IMR-90 (cell line): ENCODE data around the gene PTPRQ. TPM values are rescaled to one million over a fixed set of nuclear protein-coding genes. Genes with fewer than 3 reads are reported as not detected.
A peak's percentile ranks its signal among the peaks of the same experiment; 100 is the strongest.

ENCODE experiments used
- ATAC-seq: fragments of 200-7000 bp; cut with Tn5 transposase; 2 replicates; pipeline ENCODE4 v1.9.1; 2020; ENCODE audit warnings: low read depth, mild to moderate bottlenecking, moderate library complexity
- BruUV-seq: library from RNA; stranded (reverse); fragments of 400-500 nt; replicated peaks from 2 replicates; lab custom pipeline; 2021; lab: Mats Ljungman, UMichigan
- CTCF ChIA-PET: fragments of 300-600 bp; formaldehyde crosslinking; extraction: SDS; loops from one replicate; lab custom pipeline; 2021; ENCODE audit warnings: antibody characterized with exemption; lab: Yijun Ruan, JAX
- POLR2A ChIA-PET: fragments of 300-600 bp; sonication (Branson Sonifier 250); formaldehyde crosslinking; loops from one replicate; lab custom pipeline; 2022; ENCODE audit warnings: antibody characterized with exemption; ENCODE audit not compliant: unreplicated experiment; lab: Charles Lee
- DNase-seq: peaks from one replicate; pipeline ENCODE4 v3.0.0; 2013
- H2AFZ ChIP-seq: replicated peaks from 2 replicates; pipeline ENCODE3; 2013; ENCODE audit warnings: low read length, mild to moderate bottlenecking; ENCODE audit not compliant: poor library complexity
- H2AK5ac ChIP-seq: 2 replicates; pipeline ENCODE4 v1.6.1; 2013; ENCODE audit warnings: low read depth, low read length, inconsistent platforms
- H2AK9ac ChIP-seq: replicated peaks from 2 replicates; pipeline ENCODE3; 2013; ENCODE audit warnings: mild to moderate bottlenecking, low read depth, low read length, moderate library complexity; ENCODE audit not compliant: poor library complexity
- H2BK120ac ChIP-seq: 2 replicates; pipeline ENCODE4 v1.6.1; 2013; ENCODE audit warnings: low read depth, low read length, inconsistent platforms
- H2BK15ac ChIP-seq: 3 replicates; pipeline ENCODE4 v1.6.1; 2013; ENCODE audit warnings: low read depth, low read length, inconsistent platforms
- H2BK20ac ChIP-seq: 2 replicates; pipeline ENCODE4 v1.6.1; 2013; ENCODE audit warnings: low read depth, mild to moderate bottlenecking, inconsistent platforms, low read length, moderate library complexity
- H2BK5ac ChIP-seq: 2 replicates; pipeline ENCODE4 v1.6.1; 2013; ENCODE audit warnings: mild to moderate bottlenecking, low read depth, low read length, inconsistent platforms; ENCODE audit not compliant: poor library complexity, severe bottlenecking
- H3K14ac ChIP-seq: replicated peaks from 2 replicates; pipeline ENCODE4 v1.6.1; 2013; ENCODE audit warnings: low read depth, low read length, inconsistent platforms
- H3K18ac ChIP-seq: 2 replicates; pipeline ENCODE4 v1.6.1; 2013; ENCODE audit warnings: low read depth, low read length, control low read depth
- H3K23ac ChIP-seq: 2 replicates; pipeline ENCODE4 v1.6.1; 2013; ENCODE audit warnings: low read depth, low read length, inconsistent platforms
- H3K27ac ChIP-seq: 2 replicates; pipeline ENCODE4 v1.5.1; 2013; ENCODE audit warnings: mild to moderate bottlenecking, control low read depth, low read length; ENCODE audit not compliant: insufficient read depth
- H3K27me3 ChIP-seq: 2 replicates; pipeline ENCODE4 v1.6.1; 2013; ENCODE audit warnings: low read length; ENCODE audit not compliant: control insufficient read depth, insufficient read depth
- H3K36me3 ChIP-seq: 2 replicates; pipeline ENCODE4 v1.6.1; 2013; ENCODE audit warnings: low read length, mixed read lengths; ENCODE audit not compliant: control insufficient read depth, insufficient read depth
- H3K4ac ChIP-seq: 2 replicates; pipeline ENCODE4 v1.6.1; 2013; ENCODE audit warnings: low read depth, low read length, inconsistent platforms
- H3K4me1 ChIP-seq: 2 replicates; pipeline ENCODE4 v1.6.1; 2013; ENCODE audit warnings: low read length, mixed read lengths; ENCODE audit not compliant: control insufficient read depth, insufficient read depth
- H3K4me2 ChIP-seq: 2 replicates; pipeline ENCODE4 v1.6.1; 2013; ENCODE audit warnings: low read depth, mild to moderate bottlenecking, control low read depth, low read length, moderate library complexity
- H3K4me3 ChIP-seq: 2 replicates; pipeline ENCODE4 v1.5.1; 2013; ENCODE audit warnings: low read depth, mild to moderate bottlenecking, control low read depth, low read length, moderate library complexity; ENCODE audit not compliant: insufficient read depth
- H3K56ac ChIP-seq: 2 replicates; pipeline ENCODE4 v1.6.1; 2013; ENCODE audit warnings: low read length, inconsistent platforms; ENCODE audit not compliant: insufficient read depth; ENCODE audit errors: extremely low read depth
- H3K79me1 ChIP-seq, 2 experiments: 2 replicates each; pipeline ENCODE4 v1.6.1; 2013; ENCODE audit warnings: low read length in 2 of 2, inconsistent platforms in 1 of 2, low read depth in 1 of 2
- H3K9ac ChIP-seq: 2 replicates; pipeline ENCODE4 v1.6.1; 2013; ENCODE audit warnings: low read depth, low read length, control low read depth
- H3K9me1 ChIP-seq: 2 replicates; pipeline ENCODE4 v1.6.1; 2013; ENCODE audit warnings: low read length, inconsistent platforms; ENCODE audit not compliant: insufficient read depth
- H3K9me3 ChIP-seq: 2 replicates; pipeline ENCODE4 v1.6.1; 2013; ENCODE audit warnings: low read length; ENCODE audit not compliant: control insufficient read depth, insufficient read depth
- H4K20me1 ChIP-seq: 2 replicates; pipeline ENCODE4 v1.6.1; 2013; ENCODE audit warnings: low read length, inconsistent platforms; ENCODE audit not compliant: insufficient read depth
- H4K5ac ChIP-seq: 2 replicates; pipeline ENCODE4 v1.6.1; 2013; ENCODE audit warnings: mild to moderate bottlenecking, low read depth, low read length, control low read depth
- H4K8ac ChIP-seq, 2 experiments: 2 replicates each; pipeline ENCODE4 v1.6.1; 2013; ENCODE audit warnings: low read depth in 2 of 2, low read length in 2 of 2, control low read depth in 1 of 2, inconsistent platforms in 1 of 2
- H4K91ac ChIP-seq: 2 replicates; pipeline ENCODE4 v1.6.1; 2013; ENCODE audit warnings: low read depth, low read length, inconsistent platforms; ENCODE audit not compliant: insufficient read depth
- BHLHE40 ChIP-seq: fragments of 150-350 bp; IDR thresholded peaks from 2 replicates; pipeline ENCODE4 v1.6.1; 2016; ENCODE audit warnings: mild to moderate bottlenecking, low read depth, low read length
- CEBPB ChIP-seq: IDR thresholded peaks from 2 replicates; pipeline ENCODE4 v1.6.1; 2012; ENCODE audit warnings: low read depth, low read length, improper control_type of control experiment
- CHD1 ChIP-seq: IDR thresholded peaks from 2 replicates; pipeline ENCODE4 v1.6.1; 2012; ENCODE audit warnings: low read depth, low read length, improper control_type of control experiment
- FOS ChIP-seq: fragments of 150-350 bp; IDR thresholded peaks from 2 replicates; pipeline ENCODE4 v1.6.1; 2016; ENCODE audit warnings: low read depth, low read length
- MAZ ChIP-seq: IDR thresholded peaks from 2 replicates; pipeline ENCODE4 v1.6.1; 2012; ENCODE audit warnings: low read depth, mild to moderate bottlenecking, low read length, improper control_type of control experiment, moderate library complexity, borderline replicate concordance
- MXI1 ChIP-seq: IDR thresholded peaks from 2 replicates; pipeline ENCODE4 v1.6.1; 2012; ENCODE audit warnings: low read depth, mild to moderate bottlenecking, low read length, moderate library complexity, borderline replicate concordance
- NFE2L2 ChIP-seq: fragments of 150-350 bp; IDR thresholded peaks from 2 replicates; pipeline ENCODE4 v1.6.1; 2016; ENCODE audit warnings: low read depth, mild to moderate bottlenecking, low read length
- RAD21 ChIP-seq: IDR thresholded peaks from 2 replicates; pipeline ENCODE4 v1.6.1; 2012; ENCODE audit warnings: low read length, improper control_type of control experiment
- RFX5 ChIP-seq: IDR thresholded peaks from 2 replicates; pipeline ENCODE4 v1.8.0; 2012; ENCODE audit warnings: low read depth, mild to moderate bottlenecking, low read length, moderate library complexity
- SMC3 ChIP-seq: fragments of 150-350 bp; IDR thresholded peaks from 2 replicates; pipeline ENCODE4 v1.6.1; 2016; ENCODE audit warnings: low read depth, mild to moderate bottlenecking, antibody characterized with exemption, low read length, moderate library complexity
- WGBS, 2 experiments: methylation state at CpG; one replicate each; pipeline versions ENCODE4 v1.1.5 to v1.1.7; 2013; ENCODE audit warnings: missing lambda C conversion rate in 2 of 2; ENCODE audit not compliant: insufficient read length in 1 of 2; ENCODE audit errors: extremely low coverage in 2 of 2; 5-methylcytosine and 5-hydroxymethylcytosine counted together
- dilution Hi-C: fragments of 300-500 bp; cut with HindIII; formaldehyde crosslinking; loops from one replicate; pipeline ENCODE4 v1.14.3; 2018; ENCODE audit warnings: low sequenced_read_pairs; ENCODE audit not compliant: unreplicated experiment
- in situ Hi-C: fragments of 300-500 bp; cut with MboI; formaldehyde crosslinking; loops from 3 replicates; pipeline ENCODE4 v1.14.3; 2019; ENCODE audit warnings: low sequenced_read_pairs, inconsistent platforms, mixed read lengths
- intact Hi-C: fragments of 100-400 bp; cut with micrococcal nuclease; formaldehyde crosslinking; loops from 2 replicates; pipeline ENCODE4 v1.10.0; 2022
- polyA plus RNA-seq, 3 experiments: library from polyadenylated mRNA; depleted of rRNA; stranded (reverse); fragments of >200 nt; gene quantifications; 2 replicates each; pipeline ENCODE4 v1.2.3, GENCODE V29; 2012; ENCODE audit warnings: low replicate concordance in 1 of 3
- total RNA-seq: library from RNA; depleted of rRNA; stranded (reverse); fragments of >200 nt; gene quantifications from 2 replicates; pipeline ENCODE4 v1.2.3, GENCODE V29; 2012
- TF ChIP-seq, protein P1 (sequence below): fragments of 150-350 bp; IDR thresholded peaks from 2 replicates; pipeline ENCODE4 v1.6.1; 2016; ENCODE audit warnings: low read depth, mild to moderate bottlenecking, low read length, moderate library complexity, borderline replicate concordance
- TF ChIP-seq, protein P2 (sequence below): conservative IDR thresholded peaks from 2 replicates; pipeline ENCODE4 v1.5.1; 2012; ENCODE audit warnings: mild to moderate bottlenecking, low read depth, low read length, improper control_type of control experiment

PTPRQ gene
- total and polyA plus RNA-seq, 2 of the 4 experiments (the other 2 are of a cell fraction), result 0.96 to 1.4 TPM

DNA sequence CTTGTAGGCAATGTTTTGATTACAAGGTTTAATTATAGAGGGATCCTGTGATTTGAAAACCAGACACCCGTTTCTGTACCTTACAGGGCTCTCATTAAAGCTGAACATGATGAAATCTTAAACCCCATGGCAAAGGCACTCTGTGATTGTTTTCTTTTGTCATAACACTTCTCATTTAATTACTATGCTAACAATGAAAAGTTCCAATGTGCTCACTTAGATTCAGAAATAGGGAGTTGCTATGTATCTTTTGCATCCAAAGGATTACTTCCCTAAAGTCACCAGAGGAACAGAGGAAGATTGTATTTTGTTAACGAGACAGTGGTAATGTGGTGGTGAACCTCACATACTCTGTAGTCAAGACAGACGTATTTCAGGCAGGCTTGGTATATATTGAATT lies 181.9 kb downstream of the PTPRQ start:
- TF ChIP-seq SMC3 (no peak), MXI1 (no peak), MAZ (no peak), RAD21 (no peak), RFX5 (no peak), NFE2L2 (no peak), CHD1 (no peak), CEBPB (no peak), FOS (no peak), BHLHE40 (no peak)
- TF ChIP-seq, protein P1, sequence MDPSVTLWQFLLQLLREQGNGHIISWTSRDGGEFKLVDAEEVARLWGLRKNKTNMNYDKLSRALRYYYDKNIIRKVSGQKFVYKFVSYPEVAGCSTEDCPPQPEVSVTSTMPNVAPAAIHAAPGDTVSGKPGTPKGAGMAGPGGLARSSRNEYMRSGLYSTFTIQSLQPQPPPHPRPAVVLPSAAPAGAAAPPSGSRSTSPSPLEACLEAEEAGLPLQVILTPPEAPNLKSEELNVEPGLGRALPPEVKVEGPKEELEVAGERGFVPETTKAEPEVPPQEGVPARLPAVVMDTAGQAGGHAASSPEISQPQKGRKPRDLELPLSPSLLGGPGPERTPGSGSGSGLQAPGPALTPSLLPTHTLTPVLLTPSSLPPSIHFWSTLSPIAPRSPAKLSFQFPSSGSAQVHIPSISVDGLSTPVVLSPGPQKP, result no peak
- TF ChIP-seq, protein P2, sequence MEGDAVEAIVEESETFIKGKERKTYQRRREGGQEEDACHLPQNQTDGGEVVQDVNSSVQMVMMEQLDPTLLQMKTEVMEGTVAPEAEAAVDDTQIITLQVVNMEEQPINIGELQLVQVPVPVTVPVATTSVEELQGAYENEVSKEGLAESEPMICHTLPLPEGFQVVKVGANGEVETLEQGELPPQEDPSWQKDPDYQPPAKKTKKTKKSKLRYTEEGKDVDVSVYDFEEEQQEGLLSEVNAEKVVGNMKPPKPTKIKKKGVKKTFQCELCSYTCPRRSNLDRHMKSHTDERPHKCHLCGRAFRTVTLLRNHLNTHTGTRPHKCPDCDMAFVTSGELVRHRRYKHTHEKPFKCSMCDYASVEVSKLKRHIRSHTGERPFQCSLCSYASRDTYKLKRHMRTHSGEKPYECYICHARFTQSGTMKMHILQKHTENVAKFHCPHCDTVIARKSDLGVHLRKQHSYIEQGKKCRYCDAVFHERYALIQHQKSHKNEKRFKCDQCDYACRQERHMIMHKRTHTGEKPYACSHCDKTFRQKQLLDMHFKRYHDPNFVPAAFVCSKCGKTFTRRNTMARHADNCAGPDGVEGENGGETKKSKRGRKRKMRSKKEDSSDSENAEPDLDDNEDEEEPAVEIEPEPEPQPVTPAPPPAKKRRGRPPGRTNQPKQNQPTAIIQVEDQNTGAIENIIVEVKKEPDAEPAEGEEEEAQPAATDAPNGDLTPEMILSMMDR, result no peak
- Histone ChIP-seq H3K9me3 (no peaks in the 10 kb centered on the region; the same call in 1 of the 2 replicates), H3K14ac (no peak overlapping the region), H3K79me1 (no peaks in the 10 kb centered on the region), H3K18ac (peak overlapping the region; percentile 50; the same call in 1 of the 2 replicates), H3K4me2 (no peak overlapping the region), H4K5ac (no peak overlapping the region; the same call in 1 of the 2 replicates), H2AK9ac (no peak overlapping the region), H3K4me1 (no peaks in the 10 kb centered on the region; the same call in 1 of the 2 replicates), H3K4ac (no peak overlapping the region; the same call in 1 of the 2 replicates), H2AK5ac (no peak overlapping the region), H4K8ac (no peak overlapping the region; a peak in 1 of 4 replicates), H2BK5ac (no peak overlapping the region), H2BK20ac (peak overlapping the region; percentile 72), H3K4me3 (no peak overlapping the region), H3K23ac (no peak overlapping the region), H2AFZ (no peak overlapping the region), H4K91ac (no peak overlapping the region), H3K27ac (no peak overlapping the region), H3K9me1 (no peaks in the 10 kb centered on the region), H3K27me3 (no peaks in the 10 kb centered on the region), H2BK15ac (no peak overlapping the region), H3K36me3 (no peaks in the 10 kb centered on the region), H3K9ac (no peak overlapping the region), H2BK120ac (0 out of 2 replicates have a peak overlapping the region, but pooled peaks have one; percentile 30), H3K56ac (no peak overlapping the region), H4K20me1 (no peaks in the 10 kb centered on the region)
- ATAC-seq, result no peak
- in situ Hi-C loops, result no loop called here
- POLR2A ChIA-PET, result no interaction called here
- dilution Hi-C loops, result no loop called here
- BruUV-seq, result no TSS peak
- no peak for DNase-seq
- no CpG with 5 or more reads among the region's 3 CpGs for WGBS, 2 experiments
- CTCF ChIA-PET, result interaction anchor here (0.6 kb wide), 1 partner anchor 789 kb away, joined by 3 read pairs; no protein-coding TSS in a partner anchor
- intact Hi-C loops, result loop anchor here (10.0 kb wide), 1 partner anchor 151 kb away; no protein-coding TSS in a partner anchor
